A673 (cell line): ENCODE measurements around the gene NBPF1. TPM values are rescaled to one million over a fixed set of nuclear protein-coding genes. Genes with fewer than 3 reads are reported as not detected.
"Not testable (repeated sequence)": the region's sequence is repeated elsewhere in the genome, so short reads cannot be mapped to it uniquely, and the experiment has no call there.

Experiments
- BruUV-seq: library from RNA; stranded (reverse); fragments of 400-500 nt; replicated peaks from 2 replicates; lab custom pipeline; 2021; lab: Mats Ljungman, UMichigan
- CTCF ChIA-PET: fragments of 300-600 bp; sonication (Branson Sonifier 250); formaldehyde crosslinking; loops from one replicate; lab custom pipeline; 2022; ENCODE audit warnings: antibody characterized with exemption; lab: Charles Lee
- POLR2A ChIA-PET: fragments of 300-600 bp; sonication (Branson Sonifier 250); formaldehyde crosslinking; loops from one replicate; lab custom pipeline; 2022; ENCODE audit warnings: antibody characterized with exemption; ENCODE audit not compliant: low non-redundant PET; lab: Charles Lee
- DNase-seq: peaks from one replicate; pipeline ENCODE4 v3.0.0-alpha.2; 2015; ENCODE audit warnings: low spot score
- H3K27ac ChIP-seq: fragments of 200-600 bp; sonication (generic); 2 replicates; pipeline ENCODE4 v1.5.1; 2016; ENCODE audit warnings: mixed run types, low read depth, mild to moderate bottlenecking, mixed read lengths, antibody characterized with exemption, low read length; ENCODE audit not compliant: poor library complexity, severe bottlenecking
- H3K27me3 ChIP-seq: fragments of 200-600 bp; sonication (generic); replicated peaks from 2 replicates; pipeline ENCODE4 v1.6.1; 2017; ENCODE audit warnings: mixed run types, low read depth, mild to moderate bottlenecking, mixed read lengths, antibody characterized with exemption, low read length; ENCODE audit not compliant: insufficient read depth, poor library complexity
- H3K36me3 ChIP-seq: fragments of 200-600 bp; sonication (generic); 2 replicates; pipeline ENCODE4 v1.6.1; 2016; ENCODE audit warnings: mixed run types, mild to moderate bottlenecking, mixed read lengths, antibody characterized with exemption, low read length; ENCODE audit not compliant: insufficient read depth, poor library complexity, severe bottlenecking
- H3K4me1 ChIP-seq: fragments of 200-600 bp; sonication (generic); 2 replicates; pipeline ENCODE4 v1.6.1; 2017; ENCODE audit warnings: mixed run types, mild to moderate bottlenecking, mixed read lengths, antibody characterized with exemption, low read length; ENCODE audit not compliant: insufficient read depth, poor library complexity, severe bottlenecking
- H3K4me3 ChIP-seq: fragments of 200-600 bp; sonication (generic); 2 replicates; pipeline ENCODE4 v1.5.1; 2016; ENCODE audit warnings: low read depth, mixed run types, mild to moderate bottlenecking, mixed read lengths, low read length; ENCODE audit not compliant: poor library complexity, severe bottlenecking
- H3K9me3 ChIP-seq: fragments of 200-600 bp; sonication (generic); 2 replicates; pipeline ENCODE4 v1.6.1; 2016; ENCODE audit warnings: mixed run types, low read depth, mild to moderate bottlenecking, mixed read lengths, antibody characterized with exemption, low read length; ENCODE audit not compliant: poor library complexity, severe bottlenecking
- intact Hi-C: fragments of 100-400 bp; cut with micrococcal nuclease; formaldehyde crosslinking; loops from one replicate; pipeline ENCODE4 v1.10.0; 2022; ENCODE audit not compliant: unreplicated experiment
- total RNA-seq: library from RNA; stranded (reverse); gene quantifications from 2 replicates; pipeline ENCODE4 v1.2.3, GENCODE V29; 2021

NBPF1 gene
- total RNA-seq, 1 experiment from 2014 or later: 85.2 TPM

DNA sequence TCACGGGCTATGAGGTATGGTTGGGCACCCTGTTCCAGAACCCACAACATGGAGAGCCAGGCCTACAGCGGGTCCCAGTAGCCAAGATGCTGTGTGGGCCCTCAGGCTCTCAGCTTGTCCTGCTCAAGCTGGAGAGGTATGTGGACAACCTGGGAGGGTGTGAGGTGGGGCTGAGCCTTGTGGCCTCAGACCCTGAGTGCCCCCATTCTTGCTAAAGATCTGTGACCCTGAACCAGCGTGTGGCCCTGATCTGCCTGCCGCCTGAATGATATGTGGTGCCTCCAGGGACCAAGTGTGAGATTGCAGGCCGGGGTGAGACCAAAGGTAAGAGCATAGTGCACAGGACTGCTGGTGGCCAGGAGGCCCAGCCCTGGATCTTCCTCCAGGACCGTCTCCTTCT lies 36.0 kb upstream of the NBPF1 start:
- H3K4me3 ChIP-seq, POLR2A ChIA-PET, intact Hi-C loops, DNase-seq, H3K27ac ChIP-seq, CTCF ChIA-PET, H3K4me1 ChIP-seq, H3K36me3 ChIP-seq, H3K9me3 ChIP-seq, BruUV-seq, H3K27me3 ChIP-seq: not testable (repeated sequence)

GRCh38 chr1:16648756-16649155 lies 35.4 kb upstream of the NBPF1 start:
- H3K4me3 ChIP-seq, H3K36me3 ChIP-seq, BruUV-seq, CTCF ChIA-PET, H3K27me3 ChIP-seq, POLR2A ChIA-PET, H3K4me1 ChIP-seq, H3K27ac ChIP-seq, intact Hi-C loops, DNase-seq, H3K9me3 ChIP-seq: not testable (repeated sequence)

- H3K36me3 ChIP-seq, H3K9me3 ChIP-seq, BruUV-seq, H3K4me1 ChIP-seq, H3K27ac ChIP-seq, intact Hi-C loops, POLR2A ChIA-PET, H3K4me3 ChIP-seq, H3K27me3 ChIP-seq, CTCF ChIA-PET, DNase-seq: not testable (repeated sequence)
Observed at GRCh38 chr1:16648250-16648649, 34.9 kb upstream of the NBPF1 start.

DNA sequence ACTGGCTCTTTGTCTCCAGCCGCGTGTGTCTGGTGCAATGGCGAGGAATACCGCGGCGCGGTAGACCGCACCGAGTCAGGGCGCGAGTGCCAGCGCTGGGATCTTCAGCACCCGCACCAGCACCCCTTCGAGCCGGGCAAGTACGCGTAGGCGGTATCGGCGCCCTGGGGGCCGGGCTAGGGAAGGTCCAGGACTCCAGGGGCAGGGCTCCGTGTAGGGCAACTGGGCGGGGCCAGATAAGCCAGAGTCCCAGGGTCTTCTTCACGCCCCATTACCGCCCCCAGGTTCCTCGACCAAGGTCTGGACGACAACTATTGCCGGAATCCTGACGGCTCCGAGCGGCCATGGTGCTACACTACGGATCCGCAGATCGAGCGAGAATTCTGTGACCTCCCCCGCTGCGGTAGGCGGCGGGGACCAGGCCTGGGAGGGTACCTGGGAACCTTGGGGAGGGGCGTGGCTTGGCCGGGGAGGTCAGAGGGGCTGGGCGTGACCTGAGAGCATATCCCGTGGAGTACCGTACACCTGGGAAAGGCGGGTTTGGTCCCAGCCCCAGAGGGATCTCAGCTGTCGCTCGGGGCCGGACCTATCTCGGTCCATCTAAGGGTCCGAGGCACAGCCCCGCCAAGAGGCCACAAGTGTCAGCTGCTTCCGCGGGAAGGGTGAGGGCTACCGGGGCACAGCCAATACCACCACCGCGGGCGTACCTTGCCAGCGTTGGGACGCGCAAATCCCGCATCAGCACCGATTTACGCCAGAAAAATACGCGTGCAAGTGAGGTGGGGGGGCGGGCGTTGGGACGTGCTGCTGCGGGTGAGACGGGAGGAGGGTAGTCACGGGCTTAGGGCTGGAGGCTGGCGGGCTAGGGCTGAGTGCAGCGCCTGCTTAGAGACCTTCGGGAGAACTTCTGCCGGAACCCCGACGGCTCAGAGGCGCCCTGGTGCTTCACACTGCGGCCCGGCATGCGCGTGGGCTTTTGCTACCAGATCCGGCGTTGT lies 34.1 kb upstream of the NBPF1 start:
- POLR2A ChIA-PET, intact Hi-C loops, CTCF ChIA-PET, H3K36me3 ChIP-seq, H3K27me3 ChIP-seq, H3K4me3 ChIP-seq, H3K27ac ChIP-seq, DNase-seq, H3K9me3 ChIP-seq, BruUV-seq: not testable (repeated sequence)
- H3K4me1 ChIP-seq: peaks cover 12% of the 10 kb centered on the region

GRCh38 chr1:16646716-16647115 lies 33.4 kb upstream of the NBPF1 start:
- CTCF ChIA-PET: not testable (repeated sequence)

GRCh38 chr1:16646061-16646664 lies 32.8 kb upstream of the NBPF1 start:
- H3K9me3 ChIP-seq, BruUV-seq, H3K36me3 ChIP-seq, intact Hi-C loops, CTCF ChIA-PET, H3K27me3 ChIP-seq, H3K4me3 ChIP-seq, POLR2A ChIA-PET, H3K27ac ChIP-seq, DNase-seq: not testable (repeated sequence)
- H3K4me1 ChIP-seq: peaks cover 12% of the 10 kb centered on the region

More at GRCh38 chr1:16646716-16647115, 33.4 kb upstream of the NBPF1 start:
- DNase-seq, POLR2A ChIA-PET, H3K4me3 ChIP-seq, intact Hi-C loops, H3K9me3 ChIP-seq, H3K27me3 ChIP-seq, H3K36me3 ChIP-seq, BruUV-seq, H3K27ac ChIP-seq: not testable (repeated sequence)
- H3K4me1 ChIP-seq: peaks cover 12% of the 10 kb centered on the region

DNA sequence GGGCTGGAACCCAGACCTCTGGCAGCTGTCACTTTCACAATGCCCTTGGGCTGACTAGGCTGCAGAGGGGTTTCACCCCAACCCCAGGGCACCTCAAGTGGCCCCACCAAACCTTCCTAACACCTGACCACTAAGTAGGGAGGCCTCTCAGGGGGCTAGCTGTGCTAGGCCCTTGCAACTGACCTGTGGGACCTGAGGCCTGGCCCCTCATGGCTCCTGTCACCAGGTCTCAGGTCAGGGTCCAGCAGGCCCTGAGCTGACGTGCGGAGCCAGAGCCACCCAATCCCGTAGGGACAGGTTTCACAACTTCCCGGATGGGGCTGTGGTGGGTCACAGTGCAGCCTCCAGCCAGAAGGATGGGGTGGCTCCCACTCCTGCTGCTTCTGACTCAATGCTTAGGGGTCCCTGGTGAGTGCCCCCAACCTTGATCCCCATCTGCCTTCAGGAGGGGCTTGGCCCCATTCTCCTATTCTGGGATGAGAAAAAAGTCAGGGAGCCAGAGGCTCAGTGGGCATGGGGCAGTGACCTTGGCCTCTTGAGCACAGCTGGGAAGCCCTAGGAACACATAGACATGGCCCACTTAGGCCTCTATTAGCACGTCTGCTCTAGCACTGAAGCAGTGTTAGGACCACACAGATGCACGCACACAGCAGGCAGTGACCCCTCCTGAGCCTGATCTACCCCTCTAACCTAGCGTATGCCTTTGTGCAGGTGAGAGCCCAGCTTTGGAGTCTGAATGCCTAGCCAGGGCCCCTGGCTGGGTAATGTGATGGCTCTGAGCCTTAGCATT lies 32.1 kb upstream of the NBPF1 start:
- Histone ChIP-seq H3K27ac (peak overlapping the region; percentile 74), H3K4me3 (peak overlapping the region; percentile 54), H3K4me1 (peaks cover 12% of the 10 kb centered on the region)
- intact Hi-C loops, CTCF ChIA-PET, BruUV-seq, H3K36me3 ChIP-seq, H3K27me3 ChIP-seq, DNase-seq, POLR2A ChIA-PET, H3K9me3 ChIP-seq: not testable (repeated sequence)
